A549 (cell line): ENCODE measurements around the gene PYGO1.

Experiments
- JUN ChIP-seq, 2 experiments: fragments of >200 bp; sonication (Bioruptor Twin); formaldehyde crosslinking; IDR thresholded peaks; 2 replicates in 1 of 2; 3 replicates in 1 of 2; pipeline ENCODE4 v1.6.1; 2016 to 2017
- MYC ChIP-seq: IDR thresholded peaks from 2 replicates; pipeline ENCODE4 v1.6.1; 2012; ENCODE audit warnings: mild to moderate bottlenecking, inconsistent platforms, low read length, improper control_type of control experiment, borderline replicate concordance
- POLR2A ChIP-seq: IDR thresholded peaks from 2 replicates; pipeline ENCODE4 v1.6.1; 2012; ENCODE audit warnings: mild to moderate bottlenecking, low read length
- RFX5 ChIP-seq: fragments of 450-650 bp; IDR thresholded peaks from 2 replicates; pipeline ENCODE4 v1.7.1; 2014; ENCODE audit warnings: antibody characterized with exemption, mild to moderate bottlenecking, moderate library complexity
- TF ChIP-seq, protein P1 (sequence below): fragments of >200 bp; sonication (Bioruptor Twin); formaldehyde crosslinking; IDR thresholded peaks from 3 replicates; pipeline ENCODE4 v1.5.1; 2016
- TF ChIP-seq, protein P2 (sequence below): fragments of 450-650 bp; IDR thresholded peaks from 2 replicates; pipeline ENCODE4 v1.6.1; 2014; ENCODE audit warnings: antibody characterized with exemption
- TF ChIP-seq, protein P3 (sequence below): fragments of 200-600 bp; sonication (generic); IDR thresholded peaks from 2 replicates; pipeline ENCODE4 v1.6.1; 2016; ENCODE audit warnings: antibody characterized with exemption, mild to moderate bottlenecking, moderate library complexity

DNA sequence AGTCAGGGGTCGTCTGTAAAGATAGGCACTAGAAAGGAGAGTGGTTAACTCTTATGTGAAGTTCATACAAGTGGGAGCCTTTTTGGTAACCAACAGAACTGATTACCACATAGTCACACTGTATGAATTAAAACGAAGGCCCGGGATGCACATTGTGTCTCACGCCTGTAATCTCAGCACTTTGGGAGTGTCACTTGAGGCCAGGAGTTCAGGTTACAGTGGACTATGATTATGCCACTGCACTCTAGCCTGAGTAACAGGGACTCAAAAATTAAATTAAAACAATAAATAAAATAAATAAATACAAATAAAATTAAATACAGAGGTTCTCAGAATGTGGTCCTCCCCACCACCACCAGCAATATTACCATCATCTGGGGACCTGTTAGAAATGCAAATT is 80.6 kb downstream of the PYGO1 start:
- TF ChIP-seq, protein P1, sequence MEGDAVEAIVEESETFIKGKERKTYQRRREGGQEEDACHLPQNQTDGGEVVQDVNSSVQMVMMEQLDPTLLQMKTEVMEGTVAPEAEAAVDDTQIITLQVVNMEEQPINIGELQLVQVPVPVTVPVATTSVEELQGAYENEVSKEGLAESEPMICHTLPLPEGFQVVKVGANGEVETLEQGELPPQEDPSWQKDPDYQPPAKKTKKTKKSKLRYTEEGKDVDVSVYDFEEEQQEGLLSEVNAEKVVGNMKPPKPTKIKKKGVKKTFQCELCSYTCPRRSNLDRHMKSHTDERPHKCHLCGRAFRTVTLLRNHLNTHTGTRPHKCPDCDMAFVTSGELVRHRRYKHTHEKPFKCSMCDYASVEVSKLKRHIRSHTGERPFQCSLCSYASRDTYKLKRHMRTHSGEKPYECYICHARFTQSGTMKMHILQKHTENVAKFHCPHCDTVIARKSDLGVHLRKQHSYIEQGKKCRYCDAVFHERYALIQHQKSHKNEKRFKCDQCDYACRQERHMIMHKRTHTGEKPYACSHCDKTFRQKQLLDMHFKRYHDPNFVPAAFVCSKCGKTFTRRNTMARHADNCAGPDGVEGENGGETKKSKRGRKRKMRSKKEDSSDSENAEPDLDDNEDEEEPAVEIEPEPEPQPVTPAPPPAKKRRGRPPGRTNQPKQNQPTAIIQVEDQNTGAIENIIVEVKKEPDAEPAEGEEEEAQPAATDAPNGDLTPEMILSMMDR, result no peak
- no peak for TF ChIP-seq MYC
- TF ChIP-seq, protein P2, sequence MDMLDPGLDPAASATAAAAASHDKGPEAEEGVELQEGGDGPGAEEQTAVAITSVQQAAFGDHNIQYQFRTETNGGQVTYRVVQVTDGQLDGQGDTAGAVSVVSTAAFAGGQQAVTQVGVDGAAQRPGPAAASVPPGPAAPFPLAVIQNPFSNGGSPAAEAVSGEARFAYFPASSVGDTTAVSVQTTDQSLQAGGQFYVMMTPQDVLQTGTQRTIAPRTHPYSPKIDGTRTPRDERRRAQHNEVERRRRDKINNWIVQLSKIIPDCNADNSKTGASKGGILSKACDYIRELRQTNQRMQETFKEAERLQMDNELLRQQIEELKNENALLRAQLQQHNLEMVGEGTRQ, result no peak
- TF ChIP-seq RFX5, result no peak
- TF ChIP-seq JUN (IDR thresholded peaks at IDR 0.05), result no peak
- TF ChIP-seq POLR2A, result no peak
- TF ChIP-seq, protein P3, sequence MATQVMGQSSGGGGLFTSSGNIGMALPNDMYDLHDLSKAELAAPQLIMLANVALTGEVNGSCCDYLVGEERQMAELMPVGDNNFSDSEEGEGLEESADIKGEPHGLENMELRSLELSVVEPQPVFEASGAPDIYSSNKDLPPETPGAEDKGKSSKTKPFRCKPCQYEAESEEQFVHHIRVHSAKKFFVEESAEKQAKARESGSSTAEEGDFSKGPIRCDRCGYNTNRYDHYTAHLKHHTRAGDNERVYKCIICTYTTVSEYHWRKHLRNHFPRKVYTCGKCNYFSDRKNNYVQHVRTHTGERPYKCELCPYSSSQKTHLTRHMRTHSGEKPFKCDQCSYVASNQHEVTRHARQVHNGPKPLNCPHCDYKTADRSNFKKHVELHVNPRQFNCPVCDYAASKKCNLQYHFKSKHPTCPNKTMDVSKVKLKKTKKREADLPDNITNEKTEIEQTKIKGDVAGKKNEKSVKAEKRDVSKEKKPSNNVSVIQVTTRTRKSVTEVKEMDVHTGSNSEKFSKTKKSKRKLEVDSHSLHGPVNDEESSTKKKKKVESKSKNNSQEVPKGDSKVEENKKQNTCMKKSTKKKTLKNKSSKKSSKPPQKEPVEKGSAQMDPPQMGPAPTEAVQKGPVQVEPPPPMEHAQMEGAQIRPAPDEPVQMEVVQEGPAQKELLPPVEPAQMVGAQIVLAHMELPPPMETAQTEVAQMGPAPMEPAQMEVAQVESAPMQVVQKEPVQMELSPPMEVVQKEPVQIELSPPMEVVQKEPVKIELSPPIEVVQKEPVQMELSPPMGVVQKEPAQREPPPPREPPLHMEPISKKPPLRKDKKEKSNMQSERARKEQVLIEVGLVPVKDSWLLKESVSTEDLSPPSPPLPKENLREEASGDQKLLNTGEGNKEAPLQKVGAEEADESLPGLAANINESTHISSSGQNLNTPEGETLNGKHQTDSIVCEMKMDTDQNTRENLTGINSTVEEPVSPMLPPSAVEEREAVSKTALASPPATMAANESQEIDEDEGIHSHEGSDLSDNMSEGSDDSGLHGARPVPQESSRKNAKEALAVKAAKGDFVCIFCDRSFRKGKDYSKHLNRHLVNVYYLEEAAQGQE, result no peak
